ENCODE results near the gene USP46.

DNA sequence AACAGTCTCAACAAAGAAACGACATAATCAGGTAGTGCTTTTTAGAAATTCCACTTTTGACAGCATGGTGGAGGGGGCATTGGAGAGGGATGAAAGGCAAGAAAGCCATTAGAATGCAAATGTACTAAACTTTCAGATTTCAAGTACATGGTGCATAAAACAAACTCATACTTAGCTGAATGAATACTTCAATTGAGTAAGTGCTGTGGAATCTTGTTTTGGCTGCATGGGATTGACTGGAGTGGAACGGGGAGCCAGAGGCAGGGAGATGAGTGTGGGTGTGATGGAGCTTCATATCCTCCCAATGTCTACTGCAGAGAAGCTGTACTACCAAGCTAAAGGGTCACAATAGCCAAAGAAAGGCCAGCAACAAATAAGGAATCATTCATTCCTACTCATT lies 52.4 kb downstream of the USP46 start:
- TF ChIP-seq POLR2A (IDR thresholded peaks at IDR 0.05; ENCODE audit: low read length), result no peak
- no peak for TF ChIP-seq GATA1 (IDR thresholded peaks at IDR 0.05; ENCODE audit: low read depth, low read length)

All from erythroblast (primary cell).